HL-60/S4 (cell line): ENCODE measurements around the gene ITFG1.

Source experiments
- in situ Hi-C: fragments of 300-500 bp; cut with MboI; formaldehyde crosslinking; loops from 2 replicates; pipeline ENCODE4 v1.14.3; 2022; ENCODE audit warnings: low sequenced_read_pairs

ITFG1 gene

DNA sequence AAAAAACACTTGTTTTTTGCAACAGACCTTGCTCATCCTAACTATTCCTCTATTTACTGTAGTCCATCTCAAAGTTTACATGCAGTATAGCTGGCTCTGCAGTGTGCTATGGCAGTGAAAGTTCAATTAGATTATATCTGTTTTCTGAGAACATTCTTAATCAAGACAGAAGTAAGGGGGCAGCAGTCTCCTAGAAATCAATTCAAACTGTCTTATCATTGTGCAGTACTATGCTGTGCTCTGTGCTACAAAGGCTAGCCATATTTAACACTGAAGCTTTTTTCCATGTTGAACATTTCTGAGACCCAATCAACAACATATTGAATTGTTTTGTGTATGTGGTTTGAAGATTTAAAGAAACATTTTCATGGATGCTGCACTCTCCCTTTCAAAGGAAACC lies 328.6 kb downstream of the ITFG1 start:
- in situ Hi-C loops, result loop anchor here (25.0 kb wide), 2 partner anchors 1030 to 1505 kb away; partner anchors contain the start of gene ABCC12

DNA sequence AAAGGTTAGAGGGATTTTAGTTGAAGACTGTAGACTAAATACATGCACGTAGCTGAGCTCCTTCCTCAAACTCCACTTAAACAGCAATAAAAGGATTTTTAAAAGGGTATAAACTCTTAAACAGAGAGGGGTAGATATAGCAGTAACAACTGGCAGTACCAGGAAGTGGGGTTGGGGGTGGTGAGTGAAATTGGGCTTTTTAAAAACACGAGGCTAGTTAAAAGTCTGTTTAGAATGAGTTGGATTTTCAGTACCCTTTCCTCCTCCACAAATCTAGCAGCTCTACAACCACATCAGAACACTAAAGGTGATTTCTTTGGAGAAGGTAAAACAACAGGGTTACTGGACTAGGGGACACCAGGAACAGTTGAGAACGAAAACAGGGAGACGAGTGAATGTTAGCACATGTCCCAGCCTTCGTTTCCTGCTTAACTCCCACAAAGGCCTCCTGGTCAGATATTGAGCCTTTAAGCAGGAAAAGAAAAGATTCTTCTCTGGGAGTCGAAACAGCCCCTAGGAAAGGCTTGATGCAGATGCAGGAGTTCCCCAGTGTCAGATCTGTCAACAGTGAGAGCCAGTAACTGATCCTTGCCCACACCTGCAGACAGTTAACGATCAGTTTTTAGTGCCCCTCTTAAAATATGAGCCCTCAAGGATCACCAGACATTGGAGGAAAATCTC lies 331.0 kb downstream of the ITFG1 start:
- in situ Hi-C loops, result loop anchor here (25.0 kb wide), 2 partner anchors 1032 to 1507 kb away; partner anchors contain the start of gene ABCC12

DNA sequence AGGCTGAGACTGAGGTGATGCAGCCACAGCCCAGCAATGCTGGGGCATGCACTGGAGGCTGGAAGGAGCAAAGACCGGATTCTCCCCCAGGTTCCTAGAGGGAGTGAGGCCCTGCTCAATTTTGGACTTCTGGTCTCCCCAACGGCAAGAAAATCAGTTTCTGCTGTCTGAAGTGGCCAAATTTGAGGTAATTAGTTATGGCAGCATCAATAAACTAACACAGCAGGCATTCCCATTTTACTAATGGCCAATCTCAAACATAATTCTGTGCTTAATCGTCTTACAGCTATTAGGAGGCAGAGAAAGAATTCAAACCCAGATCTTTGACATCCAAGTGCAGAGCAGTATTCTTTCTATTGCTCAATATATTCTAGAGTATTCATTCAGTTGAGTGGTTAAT lies 333.3 kb downstream of the ITFG1 start:
- in situ Hi-C loops, result loop anchor here (25.0 kb wide), 2 partner anchors 1035 to 1510 kb away; partner anchors contain the start of gene ABCC12

DNA sequence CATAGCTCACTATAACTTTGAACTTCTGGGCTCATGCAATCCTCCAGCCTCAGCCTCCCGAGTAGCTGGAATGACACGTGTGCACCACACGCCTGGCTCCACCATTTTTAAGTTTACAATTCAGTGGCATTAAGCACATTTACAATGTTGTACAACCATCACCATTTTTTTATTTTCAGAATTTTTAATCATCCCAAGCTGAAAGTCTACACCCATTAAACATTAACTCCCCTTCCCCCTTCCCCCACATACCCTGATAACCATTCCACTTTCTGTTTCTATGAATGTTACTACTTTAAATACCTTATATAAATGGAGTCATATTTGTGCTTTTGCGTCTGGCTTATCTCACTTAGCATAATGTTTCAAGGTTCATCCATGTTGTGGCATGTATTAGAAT lies 335.1 kb downstream of the ITFG1 start:
- in situ Hi-C loops, result loop anchor here (25.0 kb wide), 2 partner anchors 1037 to 1512 kb away; partner anchors contain the start of gene ABCC12

DNA sequence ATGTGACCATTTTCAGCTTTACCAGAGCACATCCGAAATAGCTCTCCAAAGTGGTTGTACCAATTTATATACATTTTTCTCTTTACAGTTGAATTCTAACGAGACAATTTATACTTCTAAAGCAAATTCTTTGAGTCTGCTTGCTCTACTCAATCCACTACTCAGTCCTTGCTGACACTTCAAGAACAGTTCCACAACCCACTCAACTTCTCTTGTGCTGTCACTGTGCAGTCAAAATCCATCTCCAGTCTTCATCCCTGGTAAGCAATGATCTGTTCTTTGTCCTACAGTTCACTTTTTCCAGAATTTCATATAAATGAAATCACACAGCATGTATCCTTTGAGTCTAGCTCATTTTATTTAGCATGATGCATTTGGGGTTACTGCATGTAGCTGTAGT lies 347.7 kb downstream of the ITFG1 start:
- in situ Hi-C loops, result no loop called here

DNA sequence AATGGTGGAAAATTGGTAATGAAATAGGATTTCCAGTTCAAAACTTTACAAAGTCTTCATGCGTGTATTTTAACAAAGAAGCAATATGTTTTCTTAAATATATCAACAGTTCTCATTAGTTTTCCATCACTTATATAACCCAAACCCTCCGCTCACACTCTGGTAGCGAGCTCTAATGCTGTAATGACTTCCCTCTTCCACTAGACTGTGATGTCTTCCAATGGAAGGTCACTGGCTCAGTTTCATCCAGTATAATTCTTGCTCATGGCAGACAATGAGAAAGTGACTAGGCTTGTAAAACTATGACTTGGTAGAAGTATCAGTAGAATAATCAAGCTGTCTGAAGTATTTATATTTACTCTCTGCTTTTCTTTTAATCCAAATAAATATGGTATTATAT lies 349.9 kb downstream of the ITFG1 start:
- in situ Hi-C loops, result no loop called here

DNA sequence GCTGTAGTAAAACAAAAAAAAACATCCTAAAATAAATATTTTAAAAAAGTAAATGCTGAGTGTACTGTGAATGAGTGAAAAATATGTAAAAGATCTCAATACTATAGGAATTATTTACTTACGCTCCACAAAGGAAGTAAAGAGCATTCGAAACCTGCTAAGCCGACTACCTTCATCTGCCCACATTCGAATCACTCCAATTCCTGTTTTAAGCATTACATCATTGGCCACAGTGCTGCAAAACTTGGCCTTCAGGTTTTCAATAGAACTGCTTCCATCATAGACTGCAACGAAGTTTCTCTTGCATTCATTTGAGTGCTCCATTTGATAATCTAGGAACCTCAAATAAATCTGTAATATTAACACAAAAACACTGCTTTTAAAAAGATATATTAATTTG lies 351.5 kb downstream of the ITFG1 start:
- in situ Hi-C loops, result no loop called here
